ENCODE results near the gene NT5C.
A peak's percentile ranks its signal among the peaks of the same experiment; 100 is the strongest.
"Not testable (repeated sequence)": the region's sequence is repeated elsewhere in the genome, so short reads cannot be mapped to it uniquely, and the experiment has no call there.

Gene NT5C

DNA sequence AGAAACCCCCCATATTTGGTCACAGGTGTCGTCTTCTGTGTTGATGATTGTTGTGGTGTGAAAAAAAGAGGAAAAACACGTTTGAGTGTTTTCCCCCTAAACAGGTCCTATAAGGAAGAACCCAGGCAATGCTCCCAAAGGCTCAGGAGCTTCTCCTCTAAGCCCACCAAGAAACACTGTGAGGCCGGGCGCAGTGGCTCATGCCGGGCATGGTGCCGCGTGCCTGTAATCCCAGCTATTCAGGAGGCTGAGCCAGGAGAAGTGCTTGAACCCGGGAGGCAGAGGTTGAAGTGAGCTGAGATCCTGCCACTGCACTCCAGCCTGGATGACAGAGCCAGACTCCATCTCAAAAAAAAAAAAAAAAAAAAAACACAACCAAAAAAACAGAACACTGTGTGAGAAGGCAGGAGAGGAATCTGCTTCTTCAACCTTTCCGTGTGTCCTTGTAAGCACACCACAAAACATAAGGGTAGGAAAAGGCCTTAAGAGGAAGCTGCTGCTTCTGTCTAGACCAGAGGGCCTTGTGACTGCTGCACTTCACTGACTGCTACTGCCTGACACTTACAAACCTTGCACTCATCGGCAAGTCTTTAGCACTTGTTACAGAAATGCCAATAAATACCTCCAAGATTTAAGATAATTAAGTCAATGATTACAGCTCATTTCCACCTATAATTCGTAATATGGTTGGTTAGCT is 13.4 kb upstream of the NT5C start:
- no peak for DNase-seq (ENCODE audit: low spot score)

DNA sequence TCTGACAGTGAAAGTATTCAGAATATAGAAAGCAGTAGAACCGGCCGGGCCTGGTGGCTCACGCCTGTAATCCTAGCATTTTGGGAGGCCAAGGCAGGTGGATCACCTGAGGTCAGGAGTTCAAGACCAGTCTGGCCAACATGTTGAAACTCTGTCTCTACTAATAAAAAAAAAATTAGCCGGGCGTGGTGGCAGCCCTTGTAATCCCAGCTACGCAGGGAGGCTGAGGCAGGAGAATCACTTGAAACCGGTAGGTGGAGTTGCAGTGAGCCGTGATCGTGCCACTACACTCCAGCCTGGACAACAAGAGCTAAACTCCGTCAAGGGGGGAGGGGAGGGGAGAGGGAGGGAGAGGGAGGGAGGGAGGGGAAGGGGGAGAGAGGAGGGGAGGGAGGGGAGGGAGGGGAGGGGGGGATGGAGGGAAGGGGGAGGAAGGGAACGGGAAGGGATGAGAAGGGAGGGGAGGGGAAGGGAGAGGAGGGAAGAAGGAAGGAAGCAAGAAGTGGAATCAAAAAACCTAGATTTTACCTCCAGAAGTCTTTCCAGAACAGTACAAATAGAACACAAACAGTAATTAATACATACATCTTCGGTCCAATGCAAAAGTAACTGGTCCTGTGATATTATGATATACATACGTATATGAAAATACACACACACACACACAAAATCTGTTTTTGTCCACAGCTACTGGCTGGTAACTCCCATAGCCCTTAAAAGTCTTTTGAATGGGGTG is 10.9 kb upstream of the NT5C start:
- no peak for DNase-seq (ENCODE audit: low spot score)

DNA sequence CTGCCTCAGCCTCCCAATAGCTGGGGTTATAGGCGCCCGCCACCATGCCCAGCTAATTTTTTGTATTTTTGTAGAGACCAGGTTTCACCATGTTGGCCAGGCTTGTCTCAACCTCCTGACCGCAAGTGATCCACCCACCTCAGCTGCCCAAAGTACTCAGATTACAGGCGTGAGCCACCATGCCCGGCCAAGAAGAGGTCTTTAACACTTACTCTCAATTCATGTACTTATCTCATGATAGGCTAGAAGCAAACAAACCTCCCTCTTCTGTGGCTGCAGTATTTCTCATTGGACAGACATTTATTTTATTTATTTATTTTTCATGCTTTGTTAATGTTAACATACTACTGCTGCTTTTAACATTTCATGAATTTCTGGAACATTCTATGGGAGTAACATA is 7.0 kb upstream of the NT5C start:
- DNase-seq (ENCODE audit: low spot score), result no peak

DNA sequence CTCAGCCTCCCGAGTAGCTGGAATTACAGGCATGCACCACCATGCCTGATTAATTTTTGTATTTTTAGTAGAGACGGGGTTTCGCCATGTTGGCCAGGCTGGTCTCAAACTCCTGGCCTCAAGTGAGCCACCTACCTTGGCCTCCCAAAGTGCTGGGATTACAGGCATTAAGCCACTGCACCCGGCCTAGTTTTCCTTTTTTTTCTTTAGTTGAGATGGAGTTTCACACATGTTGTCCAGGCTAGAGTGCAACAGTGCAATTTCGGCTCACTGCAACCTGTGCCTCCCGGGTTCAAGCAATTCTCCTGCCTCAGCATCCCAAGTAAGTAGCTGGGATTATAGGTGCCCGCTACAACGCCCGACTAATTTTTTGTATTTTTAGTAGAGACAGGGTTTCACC is 6.2 kb upstream of the NT5C start:
- DNase-seq (ENCODE audit: low spot score), result not testable (repeated sequence)

DNA sequence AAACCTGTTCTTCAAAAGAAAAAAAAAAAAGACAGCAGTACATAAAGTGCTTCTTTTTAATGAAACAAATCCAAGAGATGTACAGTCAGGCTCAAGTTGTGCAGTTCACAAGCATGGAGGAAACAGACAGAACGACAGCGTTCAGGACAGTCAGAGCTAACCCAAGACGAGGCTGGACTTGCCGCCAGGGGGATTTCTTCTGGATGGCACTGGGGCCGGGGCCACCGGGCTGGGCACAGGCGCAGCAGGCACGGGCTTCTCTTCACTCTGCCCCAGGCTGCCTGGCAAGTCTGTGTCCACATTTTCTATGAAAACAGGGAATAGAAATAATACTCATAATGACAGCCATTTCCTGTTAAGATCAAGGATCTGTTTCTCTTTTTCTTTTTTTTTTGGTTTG is 4.4 kb upstream of the NT5C start:
- DNase-seq (ENCODE audit: low spot score), result no peak

DNA sequence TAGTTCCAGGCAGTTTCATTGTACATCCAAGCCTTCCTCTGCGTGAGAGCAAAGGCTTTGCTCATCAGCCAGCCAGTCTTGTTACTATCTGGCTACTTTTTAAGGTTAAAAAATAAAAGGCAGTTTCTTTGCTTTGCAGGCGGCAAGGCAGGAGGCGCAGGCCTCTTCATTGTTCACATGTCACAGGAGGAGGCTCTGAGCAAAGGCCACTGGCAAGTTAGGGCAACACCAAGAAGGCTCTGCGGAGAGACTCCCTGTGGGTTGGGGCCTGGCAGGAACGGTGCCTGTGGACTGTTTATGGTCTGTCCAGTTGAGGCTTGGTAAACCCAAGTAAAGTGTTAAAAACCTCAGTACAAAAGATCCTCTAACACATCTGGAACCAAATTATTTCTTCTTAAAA is 3.9 kb upstream of the NT5C start:
- DNase-seq (ENCODE audit: low spot score), result no peak

DNA sequence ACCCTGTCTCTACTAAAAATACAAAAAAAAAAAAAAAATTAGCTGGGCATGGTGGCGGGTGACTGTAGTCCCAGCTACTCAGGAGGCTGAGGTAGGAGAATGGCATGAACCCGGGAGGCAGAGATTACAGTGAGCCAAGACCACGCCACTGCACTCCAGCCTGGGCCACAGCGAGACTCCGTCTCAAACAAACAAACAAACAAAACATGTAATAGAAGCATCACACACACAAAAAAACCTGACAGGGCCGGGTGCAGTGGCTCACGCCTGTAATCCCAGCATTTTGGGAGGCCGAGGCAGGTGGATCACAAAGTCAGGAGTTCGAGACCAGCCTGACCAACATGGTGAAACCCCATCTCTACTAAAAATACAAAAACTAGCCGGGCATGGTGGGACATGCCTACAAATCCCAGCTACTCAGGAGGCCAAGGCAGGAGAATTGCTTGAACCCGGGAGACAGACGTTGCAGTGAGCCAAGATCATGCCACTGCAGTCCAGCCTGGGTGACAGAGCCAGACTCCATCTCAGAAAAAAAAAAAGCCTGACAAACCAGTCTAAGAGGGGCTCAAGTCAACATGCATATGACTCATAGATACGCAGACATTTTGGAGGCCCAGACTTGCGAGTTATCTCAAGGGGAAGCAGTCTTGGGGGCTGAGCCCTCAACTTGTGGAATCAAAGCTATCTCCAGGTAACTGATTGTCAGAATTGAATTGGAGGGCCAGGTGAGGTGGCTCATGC is 2.2 kb upstream of the NT5C start:
- not testable (repeated sequence) for DNase-seq (ENCODE audit: low spot score)

DNA sequence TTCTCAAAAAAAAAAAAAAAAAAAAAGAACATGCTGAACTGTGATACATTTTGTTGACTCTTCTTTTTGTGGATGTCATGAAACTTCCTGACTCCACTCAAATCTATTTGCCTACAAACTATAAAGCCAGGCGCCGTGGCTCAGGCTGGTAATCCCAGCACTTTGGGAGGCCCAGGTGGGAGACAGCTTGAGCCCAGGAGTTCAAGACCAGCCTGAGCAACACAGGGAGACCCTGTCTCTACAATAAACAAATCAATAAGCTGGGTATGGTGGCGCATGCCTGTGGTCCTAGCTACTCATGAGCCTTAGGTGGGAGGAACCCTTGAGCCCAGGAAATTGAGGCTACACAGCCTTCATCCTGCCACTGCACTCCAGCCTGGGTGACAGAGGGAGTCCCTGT is 1.5 kb upstream of the NT5C start:
- no peak for DNase-seq (ENCODE audit: low spot score)

DNA sequence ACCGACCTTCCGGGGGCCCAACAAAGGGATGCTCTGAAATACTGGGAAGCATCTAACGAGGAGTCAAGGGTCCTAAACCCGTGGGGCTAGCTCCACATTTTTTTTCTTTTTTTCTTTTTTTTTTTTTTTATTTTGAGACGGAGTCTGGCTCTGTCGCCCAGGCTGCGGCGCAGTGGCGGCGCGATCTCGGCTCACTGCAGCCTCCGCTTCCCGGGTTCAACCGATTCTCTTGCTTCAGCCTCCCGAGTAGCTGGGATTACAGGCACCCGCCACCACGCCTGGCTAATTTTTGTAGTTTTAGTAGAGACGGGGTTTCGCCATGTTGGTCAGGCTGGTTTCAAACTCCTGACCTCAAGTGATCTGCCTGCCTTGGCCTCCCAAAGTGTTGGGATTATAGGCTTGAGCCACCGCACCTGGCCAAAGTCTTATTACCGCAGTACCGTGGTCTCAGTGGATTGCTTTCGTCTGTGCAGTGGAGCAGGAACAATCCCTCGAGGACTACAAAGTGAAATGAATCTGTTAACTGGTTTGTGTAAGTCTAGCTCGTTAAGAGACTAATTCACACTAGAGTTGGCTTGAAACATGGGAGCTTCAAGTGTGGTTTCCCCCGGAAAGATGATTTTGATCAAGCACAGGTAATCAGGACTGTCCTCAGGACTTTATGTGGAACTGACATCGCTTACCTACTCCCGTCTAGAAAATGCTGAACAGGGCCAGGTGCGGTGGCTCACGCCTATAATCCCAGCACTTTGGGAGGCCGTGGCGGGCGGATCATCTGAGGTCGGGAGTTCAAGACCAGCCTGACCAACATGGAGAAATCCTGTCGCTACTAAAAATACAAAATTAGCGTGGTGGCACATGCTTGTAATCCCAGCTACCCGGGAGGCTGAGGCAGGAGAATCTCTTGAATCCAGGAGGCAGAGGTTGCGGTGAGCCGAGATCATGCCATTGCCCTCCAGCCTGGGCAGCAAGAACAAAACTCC is 767 bp upstream of the NT5C start:
- not testable (repeated sequence) for DNase-seq (ENCODE audit: low spot score)

DNA sequence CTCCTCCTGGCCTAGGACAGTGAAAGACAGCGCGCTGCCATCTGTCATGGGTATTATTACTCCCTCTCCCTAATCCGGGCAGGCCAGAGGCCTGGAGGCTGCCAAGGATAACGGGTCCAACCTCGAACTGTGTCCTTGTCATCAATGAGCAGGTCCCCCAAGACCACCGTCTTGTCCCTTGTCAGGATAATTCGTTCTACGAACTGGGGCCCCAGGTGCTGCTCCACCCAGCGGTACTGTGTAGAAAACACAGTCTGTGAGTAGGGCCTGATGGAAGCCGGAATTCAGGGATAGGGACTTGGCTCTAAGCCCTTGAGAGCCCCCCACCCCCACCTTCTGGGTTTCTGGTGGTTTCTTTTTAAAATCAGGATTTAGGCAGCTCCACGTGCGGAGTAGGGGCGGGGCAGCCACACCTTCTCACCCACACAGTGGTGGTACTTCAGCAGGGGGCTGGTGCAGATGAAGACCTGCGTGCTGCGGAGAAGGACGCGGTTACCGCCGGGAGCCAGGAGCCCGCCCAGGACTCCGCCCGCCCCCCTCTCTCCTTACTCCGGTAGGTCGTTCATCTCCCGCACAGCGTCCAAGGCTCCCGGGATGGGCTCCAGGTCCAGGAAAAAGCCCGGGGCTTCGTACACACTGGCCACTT is 787 bp downstream of the NT5C start:
- DNase-seq (ENCODE audit: low spot score), result peak; percentile 78

DNA sequence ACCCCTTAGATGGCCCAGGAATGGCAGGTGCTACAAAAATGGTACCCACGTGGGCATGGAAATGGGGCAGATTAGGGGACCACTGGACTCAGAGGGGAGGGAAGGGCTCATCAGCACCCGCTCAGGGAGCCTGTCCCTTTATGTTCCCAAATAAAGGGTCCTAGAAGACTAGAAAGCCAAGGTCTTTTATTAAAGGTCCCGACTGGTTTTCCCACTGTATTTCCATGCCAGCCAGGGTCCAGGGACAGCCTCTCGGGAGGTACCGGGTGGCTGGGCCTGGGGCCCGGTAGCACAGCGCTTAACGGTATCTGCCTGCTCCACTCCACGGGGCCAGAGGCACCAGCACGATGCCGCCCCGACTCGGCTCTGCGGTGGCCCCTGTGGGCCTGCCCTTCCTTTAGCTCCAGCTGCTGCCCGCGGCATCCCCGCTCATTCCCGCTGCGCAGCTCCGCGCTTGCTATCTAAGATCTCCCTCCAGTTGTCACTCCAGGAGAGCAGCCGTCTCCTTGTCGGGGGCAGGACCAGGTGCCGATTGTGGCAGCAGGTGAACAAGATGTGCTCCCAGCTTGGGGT is 1.4 kb downstream of the NT5C start:
- DNase-seq (ENCODE audit: low spot score), result no peak

DNA sequence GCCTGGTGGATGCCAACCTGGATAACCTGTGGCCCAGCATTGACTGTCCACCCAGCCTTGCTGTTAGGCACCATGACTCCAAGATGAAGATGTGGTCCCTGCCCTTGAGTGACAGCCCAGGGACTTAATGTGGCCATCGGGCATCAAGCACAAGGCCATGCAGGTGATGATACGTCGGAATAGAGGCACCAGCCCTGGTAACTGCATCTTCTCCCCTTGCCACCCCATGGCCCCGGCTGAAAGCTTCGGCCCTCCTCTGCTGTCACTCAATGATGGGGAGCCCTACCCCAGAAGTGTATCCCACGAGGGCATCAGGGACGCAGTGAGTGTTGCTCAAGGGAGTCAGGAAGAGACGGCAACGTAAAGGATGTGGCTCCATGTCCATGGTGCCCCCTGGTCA is 2.0 kb downstream of the NT5C start:
- DNase-seq (ENCODE audit: low spot score), result no peak

DNA sequence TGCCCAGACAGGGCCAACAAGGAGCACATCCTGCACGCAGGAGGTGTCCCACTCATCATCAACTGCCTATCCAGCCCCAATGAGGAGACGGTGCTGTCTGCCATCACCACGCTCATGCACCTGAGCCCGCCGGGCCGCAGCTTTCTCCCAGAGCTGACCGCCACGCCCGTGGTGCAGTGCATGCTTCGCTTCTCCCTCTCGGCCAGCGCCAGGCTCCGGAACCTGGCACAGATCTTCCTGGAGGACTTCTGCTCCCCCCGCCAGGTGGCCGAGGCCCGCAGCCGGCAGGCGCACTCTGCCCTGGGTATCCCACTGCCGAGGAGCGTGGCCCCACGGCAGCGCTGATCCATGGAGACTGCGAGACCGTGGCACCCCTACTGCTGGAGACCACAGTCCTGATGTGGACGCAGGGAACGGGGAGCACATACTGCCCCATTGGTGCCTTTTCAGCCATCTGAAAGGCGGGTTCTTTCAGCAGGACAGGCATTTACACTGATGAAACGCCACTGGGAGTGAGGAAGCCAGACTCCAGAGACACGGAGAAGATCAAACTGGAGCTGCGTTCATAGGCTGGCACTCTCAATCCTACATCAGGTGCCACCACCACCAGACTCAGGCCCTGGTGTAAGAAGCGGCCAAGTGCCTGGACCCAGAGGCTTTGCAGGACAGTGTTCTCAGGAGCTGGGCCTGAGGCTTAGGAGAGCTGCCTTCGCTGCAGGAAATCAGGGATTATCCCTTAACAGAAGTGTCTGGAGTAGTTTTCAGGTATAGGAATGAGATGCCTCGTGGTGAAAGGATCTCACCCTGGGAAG is 2.6 kb downstream of the NT5C start:
- DNase-seq (ENCODE audit: low spot score), result no peak

DNA sequence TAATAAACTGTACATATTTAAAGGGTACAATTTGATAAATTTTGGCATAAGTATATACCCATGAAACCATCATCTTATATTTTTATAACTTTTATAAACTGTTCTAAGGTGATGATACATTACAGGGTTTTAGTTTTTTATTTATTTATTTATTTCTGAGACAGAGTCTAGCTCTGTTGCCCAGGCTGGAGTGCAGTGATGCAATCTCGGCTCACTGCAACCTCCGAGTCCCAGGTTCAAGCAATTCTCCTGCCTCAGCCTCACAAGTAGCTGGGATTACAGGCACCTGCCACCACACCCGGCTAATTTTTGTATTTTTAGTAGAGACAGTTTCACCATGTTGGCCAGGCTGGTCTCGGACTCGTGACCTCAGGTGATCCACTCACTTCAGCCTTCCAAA is 3.6 kb downstream of the NT5C start:
- DNase-seq (ENCODE audit: low spot score), result not testable (repeated sequence)

DNA sequence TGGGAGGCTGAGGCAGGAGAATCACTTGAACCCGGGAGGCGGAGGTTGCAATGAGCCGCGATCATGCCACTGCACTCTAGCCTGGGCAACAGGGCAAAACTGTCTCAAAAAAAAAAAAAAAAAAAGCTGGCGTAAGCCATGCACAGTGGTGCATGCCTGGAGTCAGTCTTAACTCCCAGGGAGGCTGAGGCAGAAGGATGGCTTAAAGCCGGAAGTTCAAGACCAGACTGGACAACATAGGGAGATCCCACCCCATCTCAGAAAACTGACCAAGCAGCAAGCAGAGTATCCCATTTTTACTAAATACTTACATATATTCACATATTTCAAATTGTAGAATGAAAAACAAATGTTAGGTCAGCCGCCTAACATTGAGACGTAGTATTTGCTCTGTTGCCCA is 4.6 kb downstream of the NT5C start:
- DNase-seq (ENCODE audit: low spot score), result no peak

DNA sequence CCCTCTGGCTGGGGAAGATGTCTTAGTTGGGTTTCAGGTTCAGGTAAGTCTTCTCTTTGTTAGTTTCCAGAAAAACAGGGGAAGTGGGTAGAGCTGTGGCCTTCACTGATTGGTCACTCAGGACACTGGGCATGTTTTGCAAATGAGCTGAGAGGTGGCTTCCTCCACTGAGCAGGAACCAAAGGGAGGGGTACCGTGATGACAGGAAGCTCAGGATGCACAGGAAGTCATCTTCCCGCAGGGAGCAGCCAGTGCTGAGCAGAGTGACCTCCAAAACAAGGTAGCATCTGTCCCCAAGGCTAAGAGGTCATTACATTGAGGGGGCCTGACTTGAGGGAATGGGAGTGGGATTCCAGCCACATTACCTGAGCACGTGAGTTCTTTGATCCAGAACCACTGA is 5.6 kb downstream of the NT5C start:
- DNase-seq (ENCODE audit: low spot score), result no peak

DNA sequence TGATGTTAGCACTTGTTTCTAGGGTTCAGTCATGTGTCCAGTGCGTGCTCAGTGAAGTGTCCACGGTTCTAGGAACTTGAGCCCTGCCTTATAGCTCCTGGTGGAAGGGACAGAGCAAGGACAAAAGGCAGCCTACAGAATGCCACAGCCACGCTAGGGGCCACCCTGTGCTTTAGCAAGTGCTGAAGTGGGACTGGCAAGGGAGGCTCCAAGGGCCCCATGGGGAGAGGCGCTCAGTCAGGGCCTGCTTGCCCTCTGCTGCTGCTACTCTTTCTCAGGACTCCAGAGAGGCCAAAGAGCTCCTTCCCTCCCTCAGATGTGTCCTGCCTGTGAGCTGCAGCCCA is 6.8 kb downstream of the NT5C start:
- DNase-seq (ENCODE audit: low spot score), result no peak

DNA sequence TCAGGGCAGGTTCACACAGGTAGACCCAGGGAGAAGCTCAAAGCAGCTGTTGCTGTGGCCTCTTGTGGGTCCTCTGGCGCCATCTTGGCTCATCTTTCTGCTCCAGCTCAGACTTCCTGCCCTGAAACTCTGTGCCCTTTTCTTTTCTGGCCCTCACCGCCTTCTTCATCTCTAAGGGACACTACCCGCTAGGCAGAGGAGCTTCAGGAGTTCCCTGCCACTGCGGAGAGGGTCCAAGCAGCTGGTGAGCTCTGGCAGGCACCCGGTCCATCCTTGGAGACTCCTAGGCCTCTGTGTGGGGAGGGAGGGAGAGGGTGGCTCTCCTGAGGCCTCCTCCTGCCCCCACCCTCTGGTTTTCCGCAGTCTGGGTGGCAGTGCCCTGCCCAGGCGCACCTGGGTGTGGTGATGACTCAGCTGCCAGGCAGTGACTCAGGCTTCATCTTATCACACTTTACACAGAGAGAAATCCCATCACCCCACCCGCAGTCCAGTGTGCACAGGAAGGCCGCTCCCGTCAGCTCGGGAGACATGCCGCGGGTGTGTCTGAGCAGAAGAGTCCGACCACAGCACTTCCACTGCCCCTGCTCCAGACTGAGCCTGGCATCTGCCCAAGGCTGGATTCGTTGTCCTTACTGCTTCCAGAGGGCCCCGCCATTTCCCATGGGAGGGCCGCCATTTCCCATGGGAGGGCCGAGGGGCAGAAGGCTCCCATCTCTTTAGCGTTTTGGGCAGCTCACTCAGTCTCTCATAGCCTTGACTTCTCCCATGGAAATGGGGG is 7.3 kb downstream of the NT5C start:
- DNase-seq (ENCODE audit: low spot score), result peak; percentile 98

DNA sequence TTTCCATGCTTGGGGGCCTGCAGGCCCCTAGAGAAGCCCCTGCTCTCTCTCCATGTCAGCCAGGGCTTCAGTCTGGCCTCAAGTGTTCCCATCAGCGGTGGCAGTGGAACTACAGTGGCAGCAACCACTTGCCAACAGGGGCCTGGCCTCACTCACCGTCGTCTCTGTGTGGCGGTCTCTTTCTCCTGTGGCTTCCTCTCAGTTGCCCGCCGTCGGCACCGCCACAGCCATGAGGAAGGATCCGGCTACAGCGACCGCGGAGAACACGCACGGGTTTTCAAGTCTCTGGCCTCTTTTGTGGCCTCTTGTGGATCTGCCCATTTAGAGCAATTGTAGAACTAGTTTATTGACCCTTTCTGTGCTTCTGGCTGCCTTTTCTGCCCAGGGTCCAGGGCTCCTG is 13.2 kb downstream of the NT5C start:
- DNase-seq (ENCODE audit: low spot score), result no peak

DNA sequence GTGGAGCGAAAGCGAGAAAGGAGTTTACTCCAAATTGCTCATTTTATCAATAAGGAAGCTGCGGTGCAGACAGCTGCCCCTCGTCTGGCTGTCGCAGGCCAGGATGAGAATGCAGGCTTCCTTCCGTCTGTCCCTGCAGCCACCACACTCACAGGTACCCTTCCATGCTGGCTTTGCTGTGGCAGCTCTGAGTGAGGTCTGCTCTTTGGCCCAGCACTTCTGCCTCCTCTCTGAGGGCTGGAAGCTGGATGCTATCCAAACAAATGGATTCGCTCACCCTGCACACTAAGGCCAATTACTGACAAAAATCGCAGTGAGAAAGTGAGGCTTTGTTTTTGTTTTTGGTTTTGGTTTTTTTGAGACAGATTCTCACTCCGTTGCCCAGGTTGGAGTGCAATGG is 14.8 kb downstream of the NT5C start:
- DNase-seq (ENCODE audit: low spot score), result no peak

All from hematopoietic multipotent progenitor cell treated with erythropoietin and hydrocortisone succinate and interleukin-3 and kit ligand, for 17 days (in vitro differentiated cells).